OCI-LY7 (cell line): ENCODE data around the gene PARD3.

Source experiments
- EZH2phosphoT487 ChIP-seq: fragments of 200-600 bp; sonication (generic); IDR thresholded peaks from 2 replicates; pipeline ENCODE4 v1.6.1; 2018; ENCODE audit warnings: low read depth, borderline replicate concordance, mild to moderate bottlenecking, mixed run types, antibody characterized with exemption, low read length, moderate library complexity, mixed read lengths
- TF ChIP-seq, protein P1 (sequence below): fragments of 200-600 bp; sonication (generic); conservative IDR thresholded peaks from 2 replicates; pipeline ENCODE4 v1.5.1; 2014; ENCODE audit warnings: mild to moderate bottlenecking, antibody characterized with exemption, low read length, moderate library complexity, mixed read lengths

DNA sequence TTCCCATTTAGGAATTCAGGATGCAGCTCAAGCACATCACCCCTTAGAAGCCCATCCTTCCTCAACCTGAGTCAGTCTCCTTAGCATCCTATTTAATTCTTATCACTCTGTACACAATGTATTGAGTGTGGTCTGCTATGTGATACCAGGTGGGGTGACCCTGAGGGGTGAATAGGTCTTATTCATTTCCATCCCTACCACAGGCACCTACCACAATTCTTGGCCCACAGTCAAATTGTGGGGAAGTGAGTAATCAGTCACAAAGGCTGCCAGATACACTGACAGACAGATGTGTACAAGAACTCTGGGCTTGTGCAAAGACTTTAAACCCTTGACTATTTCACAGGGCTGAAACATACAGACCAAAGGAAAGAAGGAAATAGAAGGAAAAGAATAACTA, 560.5 kb downstream of the PARD3 start:
- TF ChIP-seq, protein P1, sequence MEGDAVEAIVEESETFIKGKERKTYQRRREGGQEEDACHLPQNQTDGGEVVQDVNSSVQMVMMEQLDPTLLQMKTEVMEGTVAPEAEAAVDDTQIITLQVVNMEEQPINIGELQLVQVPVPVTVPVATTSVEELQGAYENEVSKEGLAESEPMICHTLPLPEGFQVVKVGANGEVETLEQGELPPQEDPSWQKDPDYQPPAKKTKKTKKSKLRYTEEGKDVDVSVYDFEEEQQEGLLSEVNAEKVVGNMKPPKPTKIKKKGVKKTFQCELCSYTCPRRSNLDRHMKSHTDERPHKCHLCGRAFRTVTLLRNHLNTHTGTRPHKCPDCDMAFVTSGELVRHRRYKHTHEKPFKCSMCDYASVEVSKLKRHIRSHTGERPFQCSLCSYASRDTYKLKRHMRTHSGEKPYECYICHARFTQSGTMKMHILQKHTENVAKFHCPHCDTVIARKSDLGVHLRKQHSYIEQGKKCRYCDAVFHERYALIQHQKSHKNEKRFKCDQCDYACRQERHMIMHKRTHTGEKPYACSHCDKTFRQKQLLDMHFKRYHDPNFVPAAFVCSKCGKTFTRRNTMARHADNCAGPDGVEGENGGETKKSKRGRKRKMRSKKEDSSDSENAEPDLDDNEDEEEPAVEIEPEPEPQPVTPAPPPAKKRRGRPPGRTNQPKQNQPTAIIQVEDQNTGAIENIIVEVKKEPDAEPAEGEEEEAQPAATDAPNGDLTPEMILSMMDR, result no peak
- no peak for TF ChIP-seq EZH2phosphoT487
